Nucleus accumbens (tissue), 56 donors: ENCODE data around the gene TCF7.

Experiments used
- DNase-seq, 56 donors: peaks; one replicate each; lab custom pipeline; 2025; lab: John Stamatoyannopoulos, UW

The TCF7 gene

GRCh38 chr5:134111741-134112647 lies 2.5 kb upstream of the TCF7 start:
- no peak for DNase-seq

- DNase-seq: no peak
Observed at GRCh38 chr5:134112726-134113362, 1.6 kb upstream of the TCF7 start.

- DNase-seq: no peak
Observed at GRCh38 chr5:134113363-134113889, 1.1 kb upstream of the TCF7 start.

GRCh38 chr5:134114886-134115805 lies 665 bp downstream of the TCF7 start:
- peak in 1 of 56 donors; percentile 42 for DNase-seq

GRCh38 chr5:134115806-134116175 lies 1.3 kb downstream of the TCF7 start:
- no peak for DNase-seq

- DNase-seq: no peak
Observed at GRCh38 chr5:134116286-134116685, 1.8 kb downstream of the TCF7 start.

GRCh38 chr5:134116789-134117761 lies 2.6 kb downstream of the TCF7 start:
- DNase-seq: no peak

- no peak for DNase-seq
Observed at GRCh38 chr5:134118212-134118835, 3.8 kb downstream of the TCF7 start.

- no peak for DNase-seq
Observed at GRCh38 chr5:134119720-134120119, 5.2 kb downstream of the TCF7 start.

GRCh38 chr5:134120386-134121138 lies 6.1 kb downstream of the TCF7 start:
- no peak for DNase-seq

GRCh38 chr5:134122530-134122929 lies 8.0 kb downstream of the TCF7 start:
- no peak for DNase-seq

- no peak for DNase-seq
Observed at GRCh38 chr5:134123360-134123759, 8.9 kb downstream of the TCF7 start.

GRCh38 chr5:134124289-134125038 lies 10.0 kb downstream of the TCF7 start:
- DNase-seq: no peak

GRCh38 chr5:134125039-134126015 lies 10.8 kb downstream of the TCF7 start:
- DNase-seq: peak in 21 of 56 donors; percentile 22 to 71 (median 40)

- peak in 2 of 56 donors; percentile 24 to 30 for DNase-seq
Observed at GRCh38 chr5:134127376-134127861, 12.9 kb downstream of the TCF7 start.
